Measurements from ENCODE around the gene PRKCZ. TPM values are rescaled to one million over a fixed set of nuclear protein-coding genes. Genes with fewer than 3 reads are reported as not detected.

The PRKCZ gene
- total RNA-seq, 2 experiments from 2014 or later = 8.0 to 10.0 TPM

DNA sequence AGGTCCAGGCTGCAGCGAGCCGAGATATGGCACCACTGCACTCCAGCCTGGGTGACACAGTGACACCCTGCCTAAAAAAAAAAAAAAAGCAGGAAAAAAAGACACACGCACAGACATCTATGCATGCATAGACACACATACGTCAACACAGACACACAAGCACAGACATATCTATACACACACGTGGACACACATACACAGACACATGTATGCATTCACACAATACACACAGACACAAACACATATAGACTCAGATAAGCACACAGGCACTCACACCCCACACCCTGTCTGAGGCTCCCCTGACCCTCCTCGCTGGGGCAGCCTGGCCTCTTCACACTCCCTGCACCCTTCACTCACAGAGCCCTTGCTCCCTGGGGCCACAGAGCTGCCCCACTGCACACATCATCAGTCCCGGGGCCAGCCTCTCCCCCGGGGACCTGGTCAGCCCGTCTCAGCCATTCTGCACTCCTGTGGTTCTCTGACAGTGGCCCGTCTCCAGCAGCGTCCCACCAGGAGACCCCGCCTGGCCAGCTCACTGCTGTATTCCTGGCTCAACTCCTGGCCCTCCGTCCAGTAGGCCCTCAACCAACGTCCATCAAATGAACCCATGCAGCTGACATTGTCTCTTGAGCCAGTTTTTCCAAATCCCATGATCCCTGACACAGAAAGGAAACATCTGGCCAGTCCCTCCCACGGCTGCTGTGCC is 4.6 kb upstream of the PRKCZ start:
- BruUV-seq (replicated peaks) = no TSS peak
- H3K9me3 ChIP-seq (ENCODE audit: low read length) = no peaks in the 10 kb centered on the region
- H3K36me3 ChIP-seq (ENCODE audit: insufficient read depth, low read length) = no peaks in the 10 kb centered on the region
- H3K4me3 ChIP-seq (ENCODE audit: low read depth, low read length, poor library complexity, severe bottlenecking) = no peak overlapping the region
- CTCF ChIA-PET (ENCODE audit: unreplicated experiment) = no interaction called here
- no peak overlapping the region for H3K4me2 ChIP-seq (ENCODE audit: low read length)
- no peak for DNase-seq (ENCODE audit: low spot score)
- H2AFZ ChIP-seq (ENCODE audit: low read length) = no peak overlapping the region
- H3K9me2 ChIP-seq (ENCODE audit: insufficient read depth, low read length) = no peaks in the 10 kb centered on the region
- intact Hi-C loops (cut with micrococcal nuclease; ENCODE audit: unreplicated experiment) = loop anchor here (1.0 to 5.0 kb wide), 2 partner anchors 85 to 103 kb away; no protein-coding TSS in a partner anchor
- H3K79me2 ChIP-seq (ENCODE audit: insufficient read depth, low read depth, low read length) = no peaks in the 10 kb centered on the region
- H3K27ac ChIP-seq (ENCODE audit: low read depth, low read length, poor library complexity, severe bottlenecking) = no peak overlapping the region
- TF ChIP-seq, protein P1, sequence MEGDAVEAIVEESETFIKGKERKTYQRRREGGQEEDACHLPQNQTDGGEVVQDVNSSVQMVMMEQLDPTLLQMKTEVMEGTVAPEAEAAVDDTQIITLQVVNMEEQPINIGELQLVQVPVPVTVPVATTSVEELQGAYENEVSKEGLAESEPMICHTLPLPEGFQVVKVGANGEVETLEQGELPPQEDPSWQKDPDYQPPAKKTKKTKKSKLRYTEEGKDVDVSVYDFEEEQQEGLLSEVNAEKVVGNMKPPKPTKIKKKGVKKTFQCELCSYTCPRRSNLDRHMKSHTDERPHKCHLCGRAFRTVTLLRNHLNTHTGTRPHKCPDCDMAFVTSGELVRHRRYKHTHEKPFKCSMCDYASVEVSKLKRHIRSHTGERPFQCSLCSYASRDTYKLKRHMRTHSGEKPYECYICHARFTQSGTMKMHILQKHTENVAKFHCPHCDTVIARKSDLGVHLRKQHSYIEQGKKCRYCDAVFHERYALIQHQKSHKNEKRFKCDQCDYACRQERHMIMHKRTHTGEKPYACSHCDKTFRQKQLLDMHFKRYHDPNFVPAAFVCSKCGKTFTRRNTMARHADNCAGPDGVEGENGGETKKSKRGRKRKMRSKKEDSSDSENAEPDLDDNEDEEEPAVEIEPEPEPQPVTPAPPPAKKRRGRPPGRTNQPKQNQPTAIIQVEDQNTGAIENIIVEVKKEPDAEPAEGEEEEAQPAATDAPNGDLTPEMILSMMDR (conservative IDR thresholded peaks at IDR 0.05; ENCODE audit: low read length) = no peak
- TF ChIP-seq EZH2phosphoT487 (IDR thresholded peaks at IDR 0.05; ENCODE audit: borderline replicate concordance, low read depth, low read length) = no peak
- H4K20me1 ChIP-seq (ENCODE audit: insufficient read depth, low read length) = no peaks in the 10 kb centered on the region
- POLR2A ChIA-PET = no interaction called here
- peaks cover 7% of the 10 kb centered on the region for H3K4me1 ChIP-seq (ENCODE audit: insufficient read depth, low read length, poor library complexity, severe bottlenecking)

DNA sequence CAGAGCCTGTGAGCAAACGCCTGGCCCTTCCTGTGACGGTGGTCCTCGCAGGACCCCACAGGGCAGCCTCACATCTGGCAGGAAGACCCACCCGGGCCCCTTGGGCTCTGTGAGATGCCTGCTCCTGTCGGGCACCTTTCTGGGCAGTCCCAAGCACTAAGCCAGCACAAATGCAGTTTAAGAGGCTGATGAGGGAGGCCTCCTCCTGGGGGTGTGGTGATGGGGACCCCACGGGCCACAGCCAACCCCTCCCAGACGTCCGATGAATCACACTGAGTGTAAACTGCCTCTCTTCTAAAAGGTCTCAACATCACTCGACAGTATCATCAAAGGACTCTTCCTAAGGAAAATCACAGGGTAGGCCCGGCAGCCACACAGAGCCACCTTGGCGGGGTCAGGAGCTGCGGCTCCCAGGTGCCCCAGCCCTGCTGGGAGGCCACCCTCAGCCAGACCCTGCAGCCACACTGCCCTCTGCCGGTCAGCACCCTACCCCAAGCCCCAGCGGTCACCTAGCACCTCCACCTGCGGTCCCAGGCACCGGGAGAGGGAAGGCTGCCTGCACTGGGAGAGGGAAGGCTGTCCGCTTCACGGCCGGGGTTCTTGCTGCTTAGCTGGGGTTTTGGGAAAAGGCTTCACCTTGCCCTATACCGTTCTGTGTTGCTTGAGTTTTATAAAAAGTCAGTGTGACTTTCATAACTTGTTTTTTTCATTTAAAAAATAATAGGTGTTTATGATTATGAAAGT is 3.9 kb upstream of the PRKCZ start:
- BruUV-seq (replicated peaks) = no TSS peak
- Histone ChIP-seq H3K79me2 (ENCODE audit: insufficient read depth, low read depth, low read length) (no peaks in the 10 kb centered on the region), H2AFZ (ENCODE audit: low read length) (no peak overlapping the region), H3K27ac (ENCODE audit: low read depth, low read length, poor library complexity, severe bottlenecking) (no peak overlapping the region), H3K4me1 (ENCODE audit: insufficient read depth, low read length, poor library complexity, severe bottlenecking) (peaks cover 7% of the 10 kb centered on the region), H3K9me3 (ENCODE audit: low read length) (no peaks in the 10 kb centered on the region), H3K36me3 (ENCODE audit: insufficient read depth, low read length) (no peaks in the 10 kb centered on the region), H4K20me1 (ENCODE audit: insufficient read depth, low read length) (no peaks in the 10 kb centered on the region), H3K9me2 (ENCODE audit: insufficient read depth, low read length) (no peaks in the 10 kb centered on the region), H3K4me3 (ENCODE audit: low read depth, low read length, poor library complexity, severe bottlenecking) (no peak overlapping the region), H3K4me2 (ENCODE audit: low read length) (no peak overlapping the region)
- intact Hi-C loops (cut with micrococcal nuclease; ENCODE audit: unreplicated experiment) = loop anchor here (1.0 to 5.0 kb wide), 2 partner anchors 86 to 104 kb away; no protein-coding TSS in a partner anchor
- peak; percentile 63 for DNase-seq (ENCODE audit: low spot score)
- TF ChIP-seq, protein P1 (conservative IDR thresholded peaks at IDR 0.05; ENCODE audit: low read length) = peak; percentile 78
- no peak for TF ChIP-seq EZH2phosphoT487 (IDR thresholded peaks at IDR 0.05; ENCODE audit: borderline replicate concordance, low read depth, low read length)
- ChIA-PET POLR2A (no interaction called here), CTCF (ENCODE audit: unreplicated experiment) (no interaction called here)
